Right atrium auricular region (tissue), 2 donors: Measurements from ENCODE around the gene SUGCT. TPM values are rescaled to one million over a fixed set of nuclear protein-coding genes. Genes with fewer than 3 reads are reported as not detected.
"Not testable (repeated sequence)": the region's sequence is repeated elsewhere in the genome, so short reads cannot be mapped to it uniquely, and the experiment has no call there.

Source experiments
- DNase-seq: peaks from one replicate; pipeline ENCODE4 v3.0.0-alpha.2; 2019; ENCODE audit warnings: low spot score
- H3K27ac ChIP-seq, 2 donors: fragments of 200-600 bp; sonication (generic); 1 replicate in 1 of 2; 2 replicates in 1 of 2; pipeline ENCODE4 v1.5.1; 2016 to 2019
- H3K27me3 ChIP-seq, 2 donors: fragments of 200-600 bp; sonication (generic); one replicate each; pipeline versions ENCODE4 v1.5.1 to v1.6.0; 2017 to 2019
- H3K36me3 ChIP-seq: fragments of 200-600 bp; sonication (generic); one replicate; pipeline ENCODE4 v1.5.1; 2016
- H3K4me1 ChIP-seq, 2 donors: fragments of 200-600 bp; sonication (generic); one replicate each; pipeline versions ENCODE4 v1.5.1 to v1.6.0; 2017 to 2019
- H3K4me3 ChIP-seq, 2 donors: fragments of 200-600 bp; sonication (generic); 1 replicate in 1 of 2; 2 replicates in 1 of 2; pipeline ENCODE4 v1.5.1; 2017 to 2019; ENCODE audit warnings: mild to moderate bottlenecking in 1 of 2, moderate library complexity in 1 of 2
- H3K9me3 ChIP-seq, 2 donors: fragments of 200-600 bp; sonication (generic); one replicate each; pipeline ENCODE4 v1.5.1; 2019
- CTCF ChIP-seq, 2 donors: fragments of 200-600 bp; sonication (generic); IDR thresholded peaks; one replicate each; pipeline ENCODE4 v1.5.1; 2019; ENCODE audit warnings: antibody characterized with exemption in 2 of 2
- total RNA-seq, 2 donors: library from RNA; depleted of rRNA; stranded (reverse); fragments of >200 nt; gene quantifications; one replicate each; pipeline ENCODE4 v1.1.0, GENCODE V29; 2016

The SUGCT gene
- total RNA-seq, 2 donors from 2014 or later, result 2.6 to 5.4 TPM

GRCh38 chr7:40587419-40587818, 452.6 kb downstream of the SUGCT start:
- no peaks in the 10 kb centered on the region for H3K36me3 ChIP-seq
- no peak for TF ChIP-seq CTCF (IDR thresholded peaks at IDR 0.05)
- DNase-seq, result no peak

GRCh38 chr7:40595129-40595528, 460.3 kb downstream of the SUGCT start:
- Histone ChIP-seq H3K4me3 (no peak overlapping the region), H3K27ac (no peak overlapping the region), H3K9me3 (peaks cover 0 to 6% of the 10 kb centered on the region in 2 donors), H3K27me3 (no peaks in the 10 kb centered on the region), H3K4me1 (no peaks in the 10 kb centered on the region), H3K36me3 (no peaks in the 10 kb centered on the region)
- no peak for TF ChIP-seq CTCF (IDR thresholded peaks at IDR 0.05)
- DNase-seq, result no peak

More at GRCh38 chr7:40587419-40587818, 452.6 kb downstream of the SUGCT start:
- Histone ChIP-seq H3K9me3 (peaks cover 0 to 9% of the 10 kb centered on the region in 2 donors), H3K27me3 (no peaks in the 10 kb centered on the region), H3K4me3 (no peak overlapping the region), H3K27ac (no peak overlapping the region), H3K4me1 (no peaks in the 10 kb centered on the region)

GRCh38 chr7:40595832-40596231, 461.0 kb downstream of the SUGCT start:
- Histone ChIP-seq H3K27me3 (no peaks in the 10 kb centered on the region), H3K4me3 (no peak overlapping the region), H3K9me3 (no peaks in the 10 kb centered on the region), H3K27ac (no peak overlapping the region), H3K4me1 (no peaks in the 10 kb centered on the region), H3K36me3 (no peaks in the 10 kb centered on the region)
- DNase-seq, result no peak
- no peak for TF ChIP-seq CTCF (IDR thresholded peaks at IDR 0.05)

GRCh38 chr7:40597517-40597916, 462.7 kb downstream of the SUGCT start:
- Histone ChIP-seq H3K4me1 (no peaks in the 10 kb centered on the region), H3K27ac (no peak overlapping the region), H3K36me3 (no peaks in the 10 kb centered on the region), H3K4me3 (no peak overlapping the region), H3K9me3 (no peaks in the 10 kb centered on the region), H3K27me3 (no peaks in the 10 kb centered on the region)
- TF ChIP-seq CTCF (IDR thresholded peaks at IDR 0.05), result no peak
- DNase-seq, result no peak

GRCh38 chr7:40598915-40599314, 464.1 kb downstream of the SUGCT start:
- no peaks in the 10 kb centered on the region for H3K4me1 ChIP-seq
- no peaks in the 10 kb centered on the region for H3K36me3 ChIP-seq
- DNase-seq, result no peak
- TF ChIP-seq CTCF (IDR thresholded peaks at IDR 0.05), result no peak
- no peak overlapping the region for H3K4me3 ChIP-seq
- no peak overlapping the region for H3K27ac ChIP-seq
- no peaks in the 10 kb centered on the region for H3K27me3 ChIP-seq
- no peaks in the 10 kb centered on the region for H3K9me3 ChIP-seq

- H3K4me3 ChIP-seq, result no peak overlapping the region
- H3K36me3 ChIP-seq, result no peaks in the 10 kb centered on the region
- no peak overlapping the region for H3K27ac ChIP-seq
- no peaks in the 10 kb centered on the region for H3K9me3 ChIP-seq
- no peaks in the 10 kb centered on the region for H3K4me1 ChIP-seq
- no peak for TF ChIP-seq CTCF (IDR thresholded peaks at IDR 0.05)
- no peak for DNase-seq
- no peaks in the 10 kb centered on the region for H3K27me3 ChIP-seq
Observed at GRCh38 chr7:40599836-40600235, 465.0 kb downstream of the SUGCT start.

GRCh38 chr7:40602351-40602750, 467.5 kb downstream of the SUGCT start:
- H3K27ac ChIP-seq, H3K36me3 ChIP-seq, H3K4me3 ChIP-seq, H3K27me3 ChIP-seq, H3K9me3 ChIP-seq, DNase-seq, H3K4me1 ChIP-seq: not testable (repeated sequence)
